Measurements from ENCODE around the gene MYO3B. TPM values are rescaled to one million over a fixed set of nuclear protein-coding genes. Genes with fewer than 3 reads are reported as not detected.

MYO3B gene
- total RNA-seq, 1 experiment from 2014 or later = 0.63 TPM

GRCh38 chr2:170465241-170465640 lies 287.3 kb downstream of the MYO3B start:
- Mint-ChIP-seq H3K4me3 (no peak overlapping the region), H3K36me3 (ENCODE audit: insufficient read depth in 1 of 3, low read depth in 3 of 3) (peaks cover 0 to 2% (median 0%) of the 10 kb centered on the region in 3 experiments; a peak in 2 of 7 replicates)
- WGBS (ENCODE audit: extremely low coverage, insufficient read length, low lambda C conversion rate) = no CpG with 5 or more reads among the region's 4 CpGs

More at GRCh38 chr2:170465241-170465640, 287.3 kb downstream of the MYO3B start:
- Histone ChIP-seq H3T11ph (ENCODE audit: low read length) (no peak overlapping the region), H3K14ac (ENCODE audit: insufficient read depth, low read length) (no peak overlapping the region), H4K8ac (replicated peaks; ENCODE audit: insufficient read length, low read depth, low read length) (no peak overlapping the region), H3K79me2 (ENCODE audit: insufficient read depth, low read length) (no peaks in the 10 kb centered on the region), H2BK12ac (ENCODE audit: insufficient read length, low read depth, low read length) (no peak overlapping the region), H3K9ac (ENCODE audit: extremely low read depth, insufficient read length, low read length) (no peak overlapping the region), H3K9me3 (ENCODE audit: control insufficient read depth, low read depth, low read length) (peaks cover 5% of the 10 kb centered on the region), H2BK15ac (ENCODE audit: low read depth, low read length) (no peak overlapping the region), H3K4me2 (ENCODE audit: insufficient read depth, insufficient read length, low read length) (no peak overlapping the region), H2AFZ (ENCODE audit: low read length) (no peak overlapping the region), H4K20me1 (ENCODE audit: control insufficient read depth, insufficient read depth, insufficient read length) (no peaks in the 10 kb centered on the region), H2BK20ac (ENCODE audit: low read depth, low read length, poor library complexity, severe bottlenecking) (no peak overlapping the region), H3K23me2 (ENCODE audit: insufficient read length, low read depth, low read length, poor library complexity, severe bottlenecking) (no peaks in the 10 kb centered on the region), H4K5ac (ENCODE audit: insufficient read length, low read depth, low read length) (no peak overlapping the region), H3K18ac (ENCODE audit: insufficient read length, low read depth, low read length) (no peak overlapping the region), H3K27ac (ENCODE audit: insufficient read length, low read depth, low read length) (no peak overlapping the region), H3K79me1 (ENCODE audit: insufficient read depth, low read depth, low read length, poor library complexity, severe bottlenecking) (no peaks in the 10 kb centered on the region), H3K4me1 (ENCODE audit: insufficient read depth, low read length) (peaks cover 2% of the 10 kb centered on the region; the same call in 1 of the 2 replicates), H3K4ac (ENCODE audit: low read depth, low read length) (no peak overlapping the region), H3K23ac (ENCODE audit: insufficient read length, low read depth, low read length) (no peak overlapping the region), H2BK120ac (ENCODE audit: low read depth, low read length, poor library complexity, severe bottlenecking) (no peak overlapping the region), H2AK5ac (ENCODE audit: insufficient read length, low read length) (no peak overlapping the region), H4K91ac (ENCODE audit: insufficient read length, low read depth, low read length) (no peak overlapping the region), H2BK5ac (ENCODE audit: insufficient read length, low read length) (no peak overlapping the region), H3K56ac (ENCODE audit: insufficient read length, low read depth, low read length) (no peak overlapping the region), H3K27me3 (ENCODE audit: insufficient read depth, low read length) (no peaks in the 10 kb centered on the region)
- peaks cover 18 to 19% of the 10 kb centered on the region in 2 experiments for H3K4me1 Mint-ChIP-seq
- TF ChIP-seq CTCF (conservative IDR thresholded peaks at IDR 0.05) = no peak
- no peak for DNase-seq
- no peaks in the 10 kb centered on the region; the same call in 1 of the 2 replicates for H3K27me3 Mint-ChIP-seq (ENCODE audit: low read depth)
- H3K27ac Mint-ChIP-seq = no peak overlapping the region
- peaks cover 0 to 4% of the 10 kb centered on the region in 2 experiments; a peak in 2 of 5 replicates for H3K9me3 Mint-ChIP-seq

Measured in H9 (cell line).